ENCODE data around the gene RAPGEF1.
A peak's percentile ranks its signal among the peaks of the same experiment; 100 is the strongest.
"Not testable (repeated sequence)": the region's sequence is repeated elsewhere in the genome, so short reads cannot be mapped to it uniquely, and the experiment has no call there.

RAPGEF1 gene

GRCh38 chr9:131550465-131550864 is 189.4 kb downstream of the RAPGEF1 start:
- DNase-seq: not testable (repeated sequence)

GRCh38 chr9:131549186-131549585 is 190.7 kb downstream of the RAPGEF1 start:
- not testable (repeated sequence) for DNase-seq

GRCh38 chr9:131546336-131547084 is 193.4 kb downstream of the RAPGEF1 start:
- DNase-seq: no peak

GRCh38 chr9:131545786-131546335 is 194.0 kb downstream of the RAPGEF1 start:
- no peak for DNase-seq

- no peak for DNase-seq
Measured at GRCh38 chr9:131545003-131545785, 194.7 kb downstream of the RAPGEF1 start, which contains the start of gene PRRT1B. Gene PRRT1B (plus strand): TSS chr9:131545523. CDS start chr9:131545616, 93 bp downstream.

- no peak for DNase-seq
Measured at GRCh38 chr9:131543141-131543540, 196.7 kb downstream of the RAPGEF1 start.

GRCh38 chr9:131539223-131539923 is 200.5 kb downstream of the RAPGEF1 start:
- no peak for DNase-seq

GRCh38 chr9:131537946-131538345 is 201.9 kb downstream of the RAPGEF1 start:
- no peak for DNase-seq

GRCh38 chr9:131534721-131535237 is 205.1 kb downstream of the RAPGEF1 start:
- no peak for DNase-seq

- peak; percentile 70 for DNase-seq
Measured at GRCh38 chr9:131530920-131531832, 208.7 kb downstream of the RAPGEF1 start, which contains the start of gene UCK1. Gene UCK1 (minus strand): TSS chr9:131531263. CDS start chr9:131531174, 89 bp downstream.

- DNase-seq: no peak
Measured at GRCh38 chr9:131530546-131530919, 209.3 kb downstream of the RAPGEF1 start.

GRCh38 chr9:131529597-131530545 is 210.0 kb downstream of the RAPGEF1 start:
- DNase-seq: no peak

- DNase-seq: no peak
Measured at GRCh38 chr9:131528886-131529505, 210.9 kb downstream of the RAPGEF1 start.

- no peak for DNase-seq
Measured at GRCh38 chr9:131528186-131528585, 211.7 kb downstream of the RAPGEF1 start.

Measured in effector CD8-positive, alpha-beta T cell (primary cell).